K562 (cell line): ENCODE measurements around the gene SULT2B1. TPM values are rescaled to one million over a fixed set of nuclear protein-coding genes. Genes with fewer than 3 reads are reported as not detected.

ENCODE experiments used
- ARID2 ChIP-seq: fragments of 450-650 bp; IDR thresholded peaks from 2 replicates; pipeline ENCODE4 v1.6.1; 2017; ENCODE audit warnings: antibody characterized with exemption, mild to moderate bottlenecking
- ELF1 ChIP-seq: fragments of 200-800 bp; sonication (Bioruptor generic); IDR thresholded peaks from 2 replicates; pipeline ENCODE4 v1.6.1; 2016; ENCODE audit warnings: missing genetic modification characterization, missing compliant biosample characterization
- GABPB1 ChIP-seq: sonication (generic); formaldehyde crosslinking; IDR thresholded peaks from 2 replicates; pipeline ENCODE4 v1.8.0; 2022; ENCODE audit warnings: mild to moderate bottlenecking, missing genetic modification reagents
- HMG20A ChIP-seq: fragments of 450-650 bp; formaldehyde crosslinking; conservative IDR thresholded peaks from 2 replicates; pipeline ENCODE4 v1.4.0; 2020; ENCODE audit warnings: mild to moderate bottlenecking, mixed read lengths
- IRF2 ChIP-seq: sonication (generic); formaldehyde crosslinking; IDR thresholded peaks from 2 replicates; pipeline ENCODE4 v1.8.1; 2022; ENCODE audit warnings: mild to moderate bottlenecking, missing genetic modification reagents
- JUNB ChIP-seq: fragments of 450-650 bp; formaldehyde crosslinking; conservative IDR thresholded peaks from 2 replicates; pipeline ENCODE4 v1.4.0; 2020; ENCODE audit warnings: mild to moderate bottlenecking
- KLF6 ChIP-seq: fragments of 250-450 bp; sonication (Bioruptor Pico); IDR thresholded peaks from 2 replicates; pipeline ENCODE4 v1.4.0; 2020; ENCODE audit warnings: mild to moderate bottlenecking, moderate library complexity, borderline replicate concordance
- LEF1 ChIP-seq: fragments of 450-650 bp; IDR thresholded peaks from 2 replicates; pipeline ENCODE4 v1.6.1; 2016; ENCODE audit warnings: mild to moderate bottlenecking
- NFE2L1 ChIP-seq: fragments of 450-650 bp; IDR thresholded peaks from 2 replicates; pipeline ENCODE4 v1.6.1; 2016; ENCODE audit warnings: missing genetic modification characterization, low read depth, mild to moderate bottlenecking, missing compliant biosample characterization, moderate library complexity, borderline replicate concordance
- NR4A1 ChIP-seq, 2 experiments: fragments of 250-450 bp in 1 of 2; fragments of 450-650 bp in 1 of 2; sonication (Bioruptor Pico) in 1 of 2; IDR thresholded peaks; 2 replicates each; pipeline versions ENCODE4 v1.4.0 to v1.6.1; 2016 to 2020; ENCODE audit warnings: mild to moderate bottlenecking in 2 of 2, missing compliant biosample characterization in 1 of 2, missing genetic modification characterization in 1 of 2, moderate library complexity in 1 of 2
- OTX1 ChIP-seq: fragments of 450-650 bp; formaldehyde crosslinking; IDR thresholded peaks from 2 replicates; pipeline ENCODE4 v1.4.0; 2022; ENCODE audit warnings: mild to moderate bottlenecking
- POLR2AphosphoS5 ChIP-seq: IDR thresholded peaks from 2 replicates; pipeline ENCODE4 v1.6.1; 2011; ENCODE audit warnings: mild to moderate bottlenecking, low read depth, low read length, moderate library complexity; ENCODE audit not compliant: control insufficient read depth, insufficient read depth
- POLR2H ChIP-seq: IDR thresholded peaks from 2 replicates; pipeline ENCODE4 v1.6.1; 2016; ENCODE audit warnings: missing genetic modification characterization, low read depth, mild to moderate bottlenecking, control low read depth, missing compliant biosample characterization, moderate library complexity
- TAF7 ChIP-seq: fragments of 450-650 bp; IDR thresholded peaks from 2 replicates; pipeline ENCODE4 v1.6.1; 2016; ENCODE audit warnings: missing genetic modification characterization, missing compliant biosample characterization
- TAF9B ChIP-seq: fragments of 450-650 bp; IDR thresholded peaks from 2 replicates; pipeline ENCODE4 v1.6.1; 2018; ENCODE audit warnings: mild to moderate bottlenecking; ENCODE audit not compliant: partially characterized antibody
- YBX1 ChIP-seq: fragments of 450-650 bp; IDR thresholded peaks from 2 replicates; pipeline ENCODE4 v1.7.1; 2016; ENCODE audit warnings: mild to moderate bottlenecking
- ZNF12 ChIP-seq: sonication (generic); formaldehyde crosslinking; IDR thresholded peaks from 2 replicates; pipeline ENCODE4 v1.4.0; 2020; ENCODE audit warnings: mild to moderate bottlenecking, missing genetic modification reagents
- ZNF143 ChIP-seq: sonication (generic); formaldehyde crosslinking; IDR thresholded peaks from 2 replicates; pipeline ENCODE4 v1.9.0; 2022; ENCODE audit warnings: mild to moderate bottlenecking, missing genetic modification reagents
- ZNF23 ChIP-seq: fragments of 250-450 bp; sonication (Bioruptor Pico); IDR thresholded peaks from 2 replicates; pipeline ENCODE4 v1.4.0; 2020; ENCODE audit warnings: mild to moderate bottlenecking
- ZNF347 ChIP-seq: fragments of 450-650 bp; formaldehyde crosslinking; IDR thresholded peaks from 2 replicates; pipeline ENCODE4 v1.4.0; 2020; ENCODE audit warnings: low read depth, mild to moderate bottlenecking, moderate library complexity
- ZNF764 ChIP-seq: fragments of 250-450 bp; sonication (Bioruptor Pico); IDR thresholded peaks from 2 replicates; pipeline ENCODE4 v1.4.0; 2020; ENCODE audit warnings: low read depth, mild to moderate bottlenecking, moderate library complexity
- polyA plus RNA-seq, 8 experiments: library from polyadenylated mRNA; depleted of rRNA in 4 of 8; stranded (reverse) in 5 of 8; unstranded in 3 of 8; fragments of >200 nt; fragmentation: Nextera tagmentation in 2 of 8; fragmentation: Illumina TruSeq in 1 of 8; extraction: Ambion mirVana in 2 of 8; extraction: Trizol in 1 of 8; gene quantifications; 2 replicates each; pipeline versions ENCODE4 v1.2.1 to v1.2.3, GENCODE V29; 2011 to 2014; ENCODE audit warnings: inconsistent platforms in 1 of 8, missing spikeins in 1 of 8
- total RNA-seq, 7 experiments: library from RNA; depleted of rRNA in 6 of 7; stranded (reverse); fragments of >200 nt in 6 of 7; fragmentation: Illumina TruSeq in 2 of 7; extraction: Trizol in 2 of 7; gene quantifications; 2 replicates each; pipeline versions ENCODE4 v1.2.1 to v1.2.3, GENCODE V29; 2011 to 2021; ENCODE audit warnings: low replicate concordance in 1 of 7
- TF ChIP-seq, protein P1 (sequence below): fragments of 200-800 bp; sonication (Bioruptor generic); IDR thresholded peaks from 2 replicates; pipeline ENCODE4 v1.6.1; 2017; ENCODE audit warnings: missing genetic modification characterization, missing compliant biosample characterization
- TF ChIP-seq, protein P2 (sequence below): fragments of 450-650 bp; IDR thresholded peaks from 2 replicates; pipeline ENCODE4 v1.7.0; 2016; ENCODE audit warnings: borderline replicate concordance
- TF ChIP-seq, protein P3 (sequence below): fragments of 250-450 bp; sonication (Bioruptor Pico); IDR thresholded peaks from 2 replicates; pipeline ENCODE4 v1.5.1; 2021; ENCODE audit warnings: mild to moderate bottlenecking

SULT2B1 gene
- total and polyA plus RNA-seq, 9 of the 15 experiments (the other 6 are each of a cell fraction or from before 2014, with no cell fraction given): 0.09 to 0.62 (median 0.22) TPM; not detected in 2

DNA sequence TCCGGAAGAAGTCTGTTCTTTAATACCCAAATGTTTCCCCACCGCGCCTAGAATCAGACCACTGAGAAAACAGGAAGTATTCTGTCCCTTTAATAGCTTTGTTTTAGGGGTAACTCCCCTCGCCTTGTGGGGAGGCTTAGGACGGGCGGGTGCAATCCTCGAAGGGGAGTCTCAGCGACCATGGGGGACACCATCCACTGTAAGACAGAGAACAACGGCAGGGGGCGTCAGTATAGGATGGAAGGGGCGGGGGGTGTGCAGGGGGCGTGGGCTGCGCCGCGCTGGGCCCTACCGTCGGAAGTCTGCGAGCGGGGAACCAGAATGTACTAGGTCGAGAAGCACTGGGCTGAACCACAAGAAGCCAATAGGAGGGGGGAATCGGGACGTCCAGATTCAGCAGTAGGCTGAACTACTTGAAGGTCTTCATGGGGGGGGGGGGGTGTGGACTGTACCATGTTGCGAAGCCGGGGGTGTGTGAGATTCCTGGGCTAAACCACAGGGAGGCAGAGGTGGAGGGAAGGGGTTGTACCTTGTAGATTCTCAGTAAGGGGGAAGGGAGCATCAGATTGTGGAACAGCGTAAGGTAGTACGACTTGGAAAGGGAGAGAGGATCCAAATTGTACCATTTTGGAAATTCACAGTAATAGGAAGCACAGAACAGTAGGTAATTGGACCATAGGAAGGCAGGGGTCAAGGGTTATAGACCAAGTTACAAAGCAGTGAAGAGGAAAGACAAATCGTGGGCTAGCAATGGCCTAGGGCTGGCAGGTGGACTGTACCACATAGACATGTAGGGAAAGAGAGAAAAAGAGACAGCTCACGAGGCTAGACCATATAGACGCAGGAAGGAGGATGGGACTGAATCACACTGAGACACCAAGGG lies 86.2 kb downstream of the SULT2B1 start (continued):
- no peak for TF ChIP-seq NR4A1 (CRISPR knock-in tag; IDR thresholded peaks at IDR 0.05)
- TF ChIP-seq NR4A1 (tag; IDR thresholded peaks at IDR 0.05): peak; percentile 60; the same call in 1 of the 2 replicates
- TF ChIP-seq POLR2AphosphoS5: 0 out of 2 replicates have a peak, but pooled peaks have one; percentile 16
- TF ChIP-seq ZNF23 (CRISPR knock-in tag): no peak
- 0 out of 2 replicates have a peak, but pooled peaks have one; percentile 8 for TF ChIP-seq TAF7 (tag)
- no peak for TF ChIP-seq ARID2
- TF ChIP-seq, protein P1, sequence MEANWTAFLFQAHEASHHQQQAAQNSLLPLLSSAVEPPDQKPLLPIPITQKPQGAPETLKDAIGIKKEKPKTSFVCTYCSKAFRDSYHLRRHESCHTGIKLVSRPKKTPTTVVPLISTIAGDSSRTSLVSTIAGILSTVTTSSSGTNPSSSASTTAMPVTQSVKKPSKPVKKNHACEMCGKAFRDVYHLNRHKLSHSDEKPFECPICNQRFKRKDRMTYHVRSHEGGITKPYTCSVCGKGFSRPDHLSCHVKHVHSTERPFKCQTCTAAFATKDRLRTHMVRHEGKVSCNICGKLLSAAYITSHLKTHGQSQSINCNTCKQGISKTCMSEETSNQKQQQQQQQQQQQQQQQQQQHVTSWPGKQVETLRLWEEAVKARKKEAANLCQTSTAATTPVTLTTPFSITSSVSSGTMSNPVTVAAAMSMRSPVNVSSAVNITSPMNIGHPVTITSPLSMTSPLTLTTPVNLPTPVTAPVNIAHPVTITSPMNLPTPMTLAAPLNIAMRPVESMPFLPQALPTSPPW: peak; percentile 68
- TF ChIP-seq ZNF12 (CRISPR knock-in tag): peak; percentile 76; the same call in 1 of the 2 replicates
- TF ChIP-seq, protein P2, sequence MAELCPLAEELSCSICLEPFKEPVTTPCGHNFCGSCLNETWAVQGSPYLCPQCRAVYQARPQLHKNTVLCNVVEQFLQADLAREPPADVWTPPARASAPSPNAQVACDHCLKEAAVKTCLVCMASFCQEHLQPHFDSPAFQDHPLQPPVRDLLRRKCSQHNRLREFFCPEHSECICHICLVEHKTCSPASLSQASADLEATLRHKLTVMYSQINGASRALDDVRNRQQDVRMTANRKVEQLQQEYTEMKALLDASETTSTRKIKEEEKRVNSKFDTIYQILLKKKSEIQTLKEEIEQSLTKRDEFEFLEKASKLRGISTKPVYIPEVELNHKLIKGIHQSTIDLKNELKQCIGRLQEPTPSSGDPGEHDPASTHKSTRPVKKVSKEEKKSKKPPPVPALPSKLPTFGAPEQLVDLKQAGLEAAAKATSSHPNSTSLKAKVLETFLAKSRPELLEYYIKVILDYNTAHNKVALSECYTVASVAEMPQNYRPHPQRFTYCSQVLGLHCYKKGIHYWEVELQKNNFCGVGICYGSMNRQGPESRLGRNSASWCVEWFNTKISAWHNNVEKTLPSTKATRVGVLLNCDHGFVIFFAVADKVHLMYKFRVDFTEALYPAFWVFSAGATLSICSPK: peak; percentile 89; the same call in 1 of the 2 replicates
- no peak for TF ChIP-seq JUNB (CRISPR knock-in tag)
- TF ChIP-seq GABPB1: peak; percentile 16; the same call in 1 of the 2 replicates
- peak; percentile 43; the same call in 1 of the 2 replicates for TF ChIP-seq POLR2H (tag)
- no peak for TF ChIP-seq ZNF764
- TF ChIP-seq HMG20A (CRISPR knock-in tag): no peak
- no peak for TF ChIP-seq NFE2L1 (tag)
- no peak for TF ChIP-seq ZNF347 (CRISPR knock-in tag)
- TF ChIP-seq LEF1: peak; percentile 29
- no peak for TF ChIP-seq KLF6 (CRISPR knock-in tag)
- TF ChIP-seq, protein P3, sequence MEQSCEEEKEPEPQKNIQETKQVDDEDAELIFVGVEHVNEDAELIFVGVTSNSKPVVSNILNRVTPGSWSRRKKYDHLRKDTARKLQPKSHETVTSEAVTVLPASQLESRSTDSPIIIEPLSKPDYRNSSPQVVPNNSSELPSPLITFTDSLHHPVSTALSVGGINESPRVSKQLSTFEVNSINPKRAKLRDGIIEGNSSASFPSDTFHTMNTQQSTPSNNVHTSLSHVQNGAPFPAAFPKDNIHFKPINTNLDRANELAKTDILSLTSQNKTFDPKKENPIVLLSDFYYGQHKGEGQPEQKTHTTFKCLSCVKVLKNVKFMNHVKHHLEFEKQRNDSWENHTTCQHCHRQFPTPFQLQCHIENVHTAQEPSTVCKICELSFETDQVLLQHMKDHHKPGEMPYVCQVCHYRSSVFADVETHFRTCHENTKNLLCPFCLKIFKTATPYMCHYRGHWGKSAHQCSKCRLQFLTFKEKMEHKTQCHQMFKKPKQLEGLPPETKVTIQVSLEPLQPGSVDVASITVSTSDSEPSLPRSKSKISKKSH: no peak
- TF ChIP-seq IRF2 (CRISPR knock-in tag): no peak
- TF ChIP-seq OTX1: 0 out of 2 replicates have a peak, but pooled peaks have one; percentile 22
- peak; percentile 84 for TF ChIP-seq ELF1 (tag)
- no peak for TF ChIP-seq ZNF143 (CRISPR knock-in tag)
- no peak for TF ChIP-seq YBX1
- no peak for TF ChIP-seq TAF9B
